Hepatocyte (in vitro differentiated cells): Measurements from ENCODE around the gene CRMP1. TPM values are rescaled to one million over a fixed set of nuclear protein-coding genes. Genes with fewer than 3 reads are reported as not detected.

Experiments
- DNase-seq: peaks from one replicate; pipeline ENCODE4 v3.0.0-alpha.2; 2016; ENCODE audit warnings: low spot score
- H2AFZ ChIP-seq: fragments of 200-600 bp; sonication (generic); 2 replicates; pipeline ENCODE4 v1.6.0; 2016; ENCODE audit warnings: antibody characterized with exemption, mild to moderate bottlenecking
- H3K27ac ChIP-seq: fragments of 200-600 bp; sonication (generic); 2 replicates; pipeline ENCODE4 v1.5.1; 2016; ENCODE audit warnings: mild to moderate bottlenecking
- H3K27me3 ChIP-seq: fragments of 200-600 bp; sonication (generic); 2 replicates; pipeline ENCODE4 v1.6.1; 2016
- H3K36me3 ChIP-seq: fragments of 200-600 bp; sonication (generic); replicated peaks from 2 replicates; pipeline ENCODE4 v1.5.1; 2016; ENCODE audit warnings: low read depth; ENCODE audit not compliant: insufficient read depth
- H3K4me1 ChIP-seq: fragments of 200-600 bp; sonication (generic); 2 replicates; pipeline ENCODE4 v1.5.1; 2016; ENCODE audit warnings: mild to moderate bottlenecking, moderate library complexity; ENCODE audit not compliant: insufficient read depth
- H3K4me2 ChIP-seq: fragments of 200-600 bp; sonication (generic); 2 replicates; pipeline ENCODE4 v1.6.0; 2016
- H3K4me3 ChIP-seq: fragments of 200-600 bp; sonication (generic); 2 replicates; pipeline ENCODE4 v1.5.1; 2016; ENCODE audit warnings: mild to moderate bottlenecking
- H3K79me2 ChIP-seq: fragments of 200-600 bp; sonication (generic); 2 replicates; pipeline ENCODE4 v1.6.0; 2017; ENCODE audit warnings: mild to moderate bottlenecking
- H3K9me2 ChIP-seq: fragments of 200-600 bp; sonication (generic); replicated peaks from 2 replicates; pipeline ENCODE4 v1.6.0; 2017; ENCODE audit warnings: mild to moderate bottlenecking; ENCODE audit not compliant: insufficient read depth
- H3K9me3 ChIP-seq: fragments of 200-600 bp; sonication (generic); 2 replicates; pipeline ENCODE4 v1.5.1; 2016; ENCODE audit warnings: low read depth, mild to moderate bottlenecking
- H4K20me1 ChIP-seq: fragments of 200-600 bp; sonication (generic); 2 replicates; pipeline ENCODE4 v1.6.0; 2016; ENCODE audit warnings: mild to moderate bottlenecking; ENCODE audit not compliant: insufficient read depth, poor library complexity, severe bottlenecking
- EZH2 ChIP-seq: fragments of 200-600 bp; sonication (generic); IDR thresholded peaks from 2 replicates; pipeline ENCODE4 v1.6.1; 2016; ENCODE audit warnings: antibody characterized with exemption, mild to moderate bottlenecking, borderline replicate concordance
- EZH2phosphoT487 ChIP-seq: fragments of 200-600 bp; sonication (generic); IDR thresholded peaks from one replicate; pipeline ENCODE4 v1.6.1; 2018; ENCODE audit warnings: antibody characterized with exemption, mild to moderate bottlenecking, low read depth, moderate library complexity; ENCODE audit not compliant: unreplicated experiment, severe bottlenecking
- WGBS: methylation state at CpG from one replicate; pipeline ENCODE4 v1.1.6; 2016; ENCODE audit warnings: low lambda C conversion rate; ENCODE audit errors: missing lambda C conversion rate; 5-methylcytosine and 5-hydroxymethylcytosine counted together
- polyA plus RNA-seq: library from polyadenylated mRNA; unstranded; fragments of >200 nt; fragmentation: Nextera tagmentation; extraction: Ambion mirVana; gene quantifications from 2 replicates; pipeline ENCODE4 v1.2.1, GENCODE V29; 2016
- total RNA-seq: library from RNA; depleted of rRNA; stranded (reverse); fragments of >200 nt; gene quantifications from 2 replicates; pipeline ENCODE4 v1.2.3, GENCODE V29; 2014
- TF ChIP-seq, protein P1 (sequence below): fragments of 200-600 bp; sonication (generic); IDR thresholded peaks from 2 replicates; pipeline ENCODE4 v1.5.1; 2016; ENCODE audit warnings: antibody characterized with exemption, mild to moderate bottlenecking; ENCODE audit not compliant: poor library complexity

CRMP1 gene
- total and polyA plus RNA-seq, 2 experiments from 2014 or later: 12.5 to 12.9 TPM

DNA sequence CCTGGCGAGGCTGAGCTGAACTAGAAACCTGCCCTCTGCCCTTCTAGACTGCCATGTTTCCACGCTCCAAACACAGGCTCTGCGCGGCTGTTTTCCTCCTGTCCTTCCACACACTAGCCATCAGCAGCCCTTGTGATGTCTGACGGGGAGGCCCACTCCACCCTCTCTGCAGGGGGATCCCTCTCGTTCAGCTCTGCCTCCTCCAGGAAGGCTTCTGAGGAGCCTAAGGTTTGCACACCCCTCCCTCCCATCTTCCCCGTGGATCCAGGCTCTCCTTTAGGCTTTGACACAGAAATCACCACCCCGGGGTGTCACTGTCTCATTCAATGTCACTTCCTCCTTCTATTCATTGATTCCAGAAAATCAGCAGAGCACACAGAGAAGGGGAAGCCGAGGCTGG lies 38.6 kb upstream of the CRMP1 start:
- Histone ChIP-seq H4K20me1 (no peaks in the 10 kb centered on the region), H3K4me2 (no peak overlapping the region), H3K9me3 (no peaks in the 10 kb centered on the region), H3K79me2 (no peaks in the 10 kb centered on the region), H3K9me2 (no peaks in the 10 kb centered on the region), H3K4me3 (no peak overlapping the region), H3K27ac (no peak overlapping the region), H2AFZ (no peak overlapping the region), H3K27me3 (peaks cover 12% of the 10 kb centered on the region), H3K4me1 (no peaks in the 10 kb centered on the region), H3K36me3 (no peaks in the 10 kb centered on the region)
- TF ChIP-seq EZH2 (no peak), EZH2phosphoT487 (no peak)
- TF ChIP-seq, protein P1, sequence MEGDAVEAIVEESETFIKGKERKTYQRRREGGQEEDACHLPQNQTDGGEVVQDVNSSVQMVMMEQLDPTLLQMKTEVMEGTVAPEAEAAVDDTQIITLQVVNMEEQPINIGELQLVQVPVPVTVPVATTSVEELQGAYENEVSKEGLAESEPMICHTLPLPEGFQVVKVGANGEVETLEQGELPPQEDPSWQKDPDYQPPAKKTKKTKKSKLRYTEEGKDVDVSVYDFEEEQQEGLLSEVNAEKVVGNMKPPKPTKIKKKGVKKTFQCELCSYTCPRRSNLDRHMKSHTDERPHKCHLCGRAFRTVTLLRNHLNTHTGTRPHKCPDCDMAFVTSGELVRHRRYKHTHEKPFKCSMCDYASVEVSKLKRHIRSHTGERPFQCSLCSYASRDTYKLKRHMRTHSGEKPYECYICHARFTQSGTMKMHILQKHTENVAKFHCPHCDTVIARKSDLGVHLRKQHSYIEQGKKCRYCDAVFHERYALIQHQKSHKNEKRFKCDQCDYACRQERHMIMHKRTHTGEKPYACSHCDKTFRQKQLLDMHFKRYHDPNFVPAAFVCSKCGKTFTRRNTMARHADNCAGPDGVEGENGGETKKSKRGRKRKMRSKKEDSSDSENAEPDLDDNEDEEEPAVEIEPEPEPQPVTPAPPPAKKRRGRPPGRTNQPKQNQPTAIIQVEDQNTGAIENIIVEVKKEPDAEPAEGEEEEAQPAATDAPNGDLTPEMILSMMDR: no peak
- DNase-seq: no peak
- WGBS: 64% methylated on average over 9 of the region's 9 CpGs

DNA sequence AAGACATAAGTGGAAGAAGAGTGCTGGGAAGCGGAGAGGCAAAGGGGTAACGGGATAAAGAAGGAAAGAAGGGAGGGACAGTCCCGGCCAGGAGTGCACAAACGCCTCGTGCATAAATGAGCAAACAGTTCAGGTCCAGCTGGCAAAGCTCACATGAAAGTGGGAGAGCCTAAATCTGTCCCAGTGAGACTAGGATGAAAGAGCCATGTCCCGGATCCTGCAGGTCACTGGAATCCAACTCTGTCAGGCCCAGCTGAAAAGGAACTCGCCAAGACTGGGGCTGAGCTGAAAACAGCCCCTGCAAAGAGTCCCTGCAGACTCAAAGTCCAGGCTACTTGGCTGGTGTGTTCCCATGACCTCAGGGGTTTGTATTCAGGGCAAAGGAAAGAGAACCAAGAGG lies 38.0 kb upstream of the CRMP1 start:
- Histone ChIP-seq H2AFZ (no peak overlapping the region), H3K27me3 (peaks cover 12% of the 10 kb centered on the region), H3K36me3 (no peaks in the 10 kb centered on the region), H3K4me3 (no peak overlapping the region), H3K9me3 (no peaks in the 10 kb centered on the region), H3K4me1 (no peaks in the 10 kb centered on the region), H3K27ac (no peak overlapping the region), H3K79me2 (no peaks in the 10 kb centered on the region), H4K20me1 (no peaks in the 10 kb centered on the region), H3K9me2 (no peaks in the 10 kb centered on the region), H3K4me2 (no peak overlapping the region)
- 80% methylated on average over 7 of the region's 7 CpGs for WGBS
- no peak for TF ChIP-seq EZH2
- DNase-seq: no peak

DNA sequence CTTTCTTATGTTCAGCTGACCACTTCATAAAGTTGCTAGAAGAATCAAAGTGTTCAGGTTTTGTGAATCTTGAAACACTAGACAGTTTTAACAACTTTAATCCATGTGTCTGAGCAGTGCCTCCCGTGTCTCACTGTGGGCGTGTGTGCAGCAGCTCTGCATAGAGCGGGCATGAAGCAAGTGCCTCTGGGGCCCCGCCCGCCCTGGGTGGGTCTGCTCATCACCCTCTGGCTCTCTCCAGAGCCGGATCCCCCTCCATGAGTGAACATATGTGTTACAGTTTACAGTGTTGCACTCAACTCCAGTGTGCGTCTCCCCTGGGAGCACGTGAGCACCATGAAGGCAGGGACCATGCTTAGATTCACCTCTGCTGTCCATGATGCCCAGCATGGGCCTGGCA lies 37.6 kb upstream of the CRMP1 start:
- Histone ChIP-seq H3K27ac (no peak overlapping the region), H2AFZ (no peak overlapping the region), H3K79me2 (no peaks in the 10 kb centered on the region), H4K20me1 (no peaks in the 10 kb centered on the region), H3K4me3 (no peak overlapping the region), H3K27me3 (peaks cover 12% of the 10 kb centered on the region), H3K36me3 (no peaks in the 10 kb centered on the region), H3K4me1 (no peaks in the 10 kb centered on the region), H3K9me3 (no peaks in the 10 kb centered on the region), H3K4me2 (no peak overlapping the region), H3K9me2 (no peaks in the 10 kb centered on the region)
- TF ChIP-seq, protein P1: no peak
- no peak for TF ChIP-seq EZH2
- no peak for TF ChIP-seq EZH2phosphoT487
- no peak for DNase-seq
- 89% methylated on average over 8 of the region's 8 CpGs for WGBS

DNA sequence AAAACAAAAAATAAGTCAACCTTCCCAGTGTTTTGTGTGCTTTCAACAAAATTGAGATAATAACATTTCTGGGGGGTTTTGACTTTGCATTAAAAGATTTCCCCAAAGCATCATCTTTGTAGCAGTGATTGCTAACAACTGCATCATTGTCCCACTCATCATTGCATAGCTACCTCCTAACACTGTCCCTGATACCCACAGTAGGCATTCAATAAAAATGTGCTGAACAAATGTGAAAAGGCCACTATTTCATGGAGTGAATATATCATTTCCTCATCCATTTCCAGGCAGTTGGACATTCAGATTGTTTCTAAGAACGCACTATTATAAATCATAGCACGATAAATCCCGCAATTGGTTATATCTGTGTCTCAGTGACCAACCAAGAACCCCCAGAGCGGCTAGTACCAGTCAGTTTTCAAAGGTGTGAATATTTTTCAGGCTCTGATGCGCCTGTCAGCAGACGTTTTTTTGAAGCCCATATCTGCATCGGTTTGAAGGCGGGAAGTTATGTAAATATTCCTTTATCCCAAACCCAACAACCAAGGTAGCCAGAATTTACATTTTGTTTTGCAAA lies 36.0 kb upstream of the CRMP1 start:
- Histone ChIP-seq H3K9me3 (no peaks in the 10 kb centered on the region), H3K79me2 (no peaks in the 10 kb centered on the region), H3K4me1 (no peaks in the 10 kb centered on the region), H3K4me2 (no peak overlapping the region), H3K27me3 (peaks cover 12% of the 10 kb centered on the region), H4K20me1 (no peaks in the 10 kb centered on the region), H3K36me3 (no peaks in the 10 kb centered on the region), H2AFZ (no peak overlapping the region), H3K27ac (no peak overlapping the region), H3K9me2 (no peaks in the 10 kb centered on the region), H3K4me3 (no peak overlapping the region)
- DNase-seq: no peak
- TF ChIP-seq EZH2phosphoT487 (no peak), EZH2 (no peak)
- TF ChIP-seq, protein P1: no peak
- WGBS: 62% methylated on average over 8 of the region's 8 CpGs
